SK-N-SH (cell line): Measurements from ENCODE around the gene SH3BP1.

Experiments
- EP300 ChIP-seq, 2 experiments: IDR thresholded peaks; 2 replicates each; pipeline versions ENCODE4 v1.4.0 to v1.6.1; 2012; ENCODE audit warnings: borderline replicate concordance in 1 of 2, low read depth in 1 of 2, low read length in 1 of 2
- EZH2phosphoT487 ChIP-seq: fragments of 200-600 bp; sonication (generic); IDR thresholded peaks from 2 replicates; pipeline ENCODE4 v1.6.1; 2017; ENCODE audit warnings: low read depth, mixed run types, mild to moderate bottlenecking, antibody characterized with exemption, moderate library complexity, borderline replicate concordance
- GABPA ChIP-seq: IDR thresholded peaks from 2 replicates; pipeline ENCODE4 v1.4.0; 2012; ENCODE audit warnings: low read depth, mild to moderate bottlenecking
- JUND ChIP-seq: IDR thresholded peaks from 2 replicates; pipeline ENCODE4 v1.4.0; 2012
- MAX ChIP-seq: IDR thresholded peaks from 2 replicates; pipeline ENCODE4 v1.4.0; 2012; ENCODE audit warnings: low read depth
- MXI1 ChIP-seq: IDR thresholded peaks from 2 replicates; pipeline ENCODE4 v1.6.1; 2012; ENCODE audit warnings: mild to moderate bottlenecking, low read depth, low read length, improper control_type of control experiment
- POLR2AphosphoS5 ChIP-seq: IDR thresholded peaks from 2 replicates; pipeline ENCODE4 v1.6.1; 2012; ENCODE audit warnings: low read depth, low read length
- RAD21 ChIP-seq: IDR thresholded peaks from 2 replicates; pipeline ENCODE4 v1.6.1; 2012; ENCODE audit warnings: mild to moderate bottlenecking, low read length
- RCOR1 ChIP-seq: fragments of 150-350 bp; IDR thresholded peaks from 2 replicates; pipeline ENCODE4 v1.6.1; 2017; ENCODE audit warnings: antibody characterized with exemption, low read length
- SMC3 ChIP-seq: IDR thresholded peaks from 2 replicates; pipeline ENCODE4 v1.6.1; 2012; ENCODE audit warnings: low read depth, low read length, improper control_type of control experiment
- TF ChIP-seq, protein P1 (sequence below): fragments of 200-600 bp; sonication (generic); IDR thresholded peaks from 2 replicates; pipeline ENCODE4 v1.6.1; 2017; ENCODE audit warnings: antibody characterized with exemption, mild to moderate bottlenecking, moderate library complexity
- TF ChIP-seq, protein P2 (sequence below): IDR thresholded peaks from 2 replicates; pipeline ENCODE4 v1.6.1; 2012; ENCODE audit warnings: mild to moderate bottlenecking, low read depth, low read length, moderate library complexity

GRCh38 chr22:37604074-37604473 is 35.4 kb upstream of the SH3BP1 start:
- TF ChIP-seq, protein P1, sequence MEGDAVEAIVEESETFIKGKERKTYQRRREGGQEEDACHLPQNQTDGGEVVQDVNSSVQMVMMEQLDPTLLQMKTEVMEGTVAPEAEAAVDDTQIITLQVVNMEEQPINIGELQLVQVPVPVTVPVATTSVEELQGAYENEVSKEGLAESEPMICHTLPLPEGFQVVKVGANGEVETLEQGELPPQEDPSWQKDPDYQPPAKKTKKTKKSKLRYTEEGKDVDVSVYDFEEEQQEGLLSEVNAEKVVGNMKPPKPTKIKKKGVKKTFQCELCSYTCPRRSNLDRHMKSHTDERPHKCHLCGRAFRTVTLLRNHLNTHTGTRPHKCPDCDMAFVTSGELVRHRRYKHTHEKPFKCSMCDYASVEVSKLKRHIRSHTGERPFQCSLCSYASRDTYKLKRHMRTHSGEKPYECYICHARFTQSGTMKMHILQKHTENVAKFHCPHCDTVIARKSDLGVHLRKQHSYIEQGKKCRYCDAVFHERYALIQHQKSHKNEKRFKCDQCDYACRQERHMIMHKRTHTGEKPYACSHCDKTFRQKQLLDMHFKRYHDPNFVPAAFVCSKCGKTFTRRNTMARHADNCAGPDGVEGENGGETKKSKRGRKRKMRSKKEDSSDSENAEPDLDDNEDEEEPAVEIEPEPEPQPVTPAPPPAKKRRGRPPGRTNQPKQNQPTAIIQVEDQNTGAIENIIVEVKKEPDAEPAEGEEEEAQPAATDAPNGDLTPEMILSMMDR, result no peak
- no peak for TF ChIP-seq EP300 (IDR thresholded peaks at IDR 0.05; ENCODE audit: borderline replicate concordance in 1 of 2, low read depth in 1 of 2, low read length in 1 of 2)
- no peak for TF ChIP-seq MAX
- no peak for TF ChIP-seq MXI1
- no peak for TF ChIP-seq POLR2AphosphoS5
- TF ChIP-seq, protein P2, sequence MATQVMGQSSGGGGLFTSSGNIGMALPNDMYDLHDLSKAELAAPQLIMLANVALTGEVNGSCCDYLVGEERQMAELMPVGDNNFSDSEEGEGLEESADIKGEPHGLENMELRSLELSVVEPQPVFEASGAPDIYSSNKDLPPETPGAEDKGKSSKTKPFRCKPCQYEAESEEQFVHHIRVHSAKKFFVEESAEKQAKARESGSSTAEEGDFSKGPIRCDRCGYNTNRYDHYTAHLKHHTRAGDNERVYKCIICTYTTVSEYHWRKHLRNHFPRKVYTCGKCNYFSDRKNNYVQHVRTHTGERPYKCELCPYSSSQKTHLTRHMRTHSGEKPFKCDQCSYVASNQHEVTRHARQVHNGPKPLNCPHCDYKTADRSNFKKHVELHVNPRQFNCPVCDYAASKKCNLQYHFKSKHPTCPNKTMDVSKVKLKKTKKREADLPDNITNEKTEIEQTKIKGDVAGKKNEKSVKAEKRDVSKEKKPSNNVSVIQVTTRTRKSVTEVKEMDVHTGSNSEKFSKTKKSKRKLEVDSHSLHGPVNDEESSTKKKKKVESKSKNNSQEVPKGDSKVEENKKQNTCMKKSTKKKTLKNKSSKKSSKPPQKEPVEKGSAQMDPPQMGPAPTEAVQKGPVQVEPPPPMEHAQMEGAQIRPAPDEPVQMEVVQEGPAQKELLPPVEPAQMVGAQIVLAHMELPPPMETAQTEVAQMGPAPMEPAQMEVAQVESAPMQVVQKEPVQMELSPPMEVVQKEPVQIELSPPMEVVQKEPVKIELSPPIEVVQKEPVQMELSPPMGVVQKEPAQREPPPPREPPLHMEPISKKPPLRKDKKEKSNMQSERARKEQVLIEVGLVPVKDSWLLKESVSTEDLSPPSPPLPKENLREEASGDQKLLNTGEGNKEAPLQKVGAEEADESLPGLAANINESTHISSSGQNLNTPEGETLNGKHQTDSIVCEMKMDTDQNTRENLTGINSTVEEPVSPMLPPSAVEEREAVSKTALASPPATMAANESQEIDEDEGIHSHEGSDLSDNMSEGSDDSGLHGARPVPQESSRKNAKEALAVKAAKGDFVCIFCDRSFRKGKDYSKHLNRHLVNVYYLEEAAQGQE, result no peak
- no peak for TF ChIP-seq RCOR1
- TF ChIP-seq RAD21, result no peak
- no peak for TF ChIP-seq EZH2phosphoT487
- no peak for TF ChIP-seq GABPA
- TF ChIP-seq JUND, result no peak
- no peak for TF ChIP-seq SMC3
